Gastroesophageal sphincter (tissue), 3 donors: Measurements from ENCODE around the gene UPK2.

ENCODE experiments used
- EP300 ChIP-seq: sonication (generic); formaldehyde crosslinking; IDR thresholded peaks from one replicate; pipeline ENCODE4 v1.6.1; 2017; ENCODE audit warnings: antibody characterized with exemption, mild to moderate bottlenecking
- POLR2A ChIP-seq, 2 donors: fragments of 450-650 bp; IDR thresholded peaks; one replicate each; pipeline ENCODE4 v1.6.1; 2017; ENCODE audit warnings: antibody characterized with exemption in 2 of 2, mild to moderate bottlenecking in 2 of 2, moderate library complexity in 1 of 2
- POLR2AphosphoS5 ChIP-seq: sonication (generic); formaldehyde crosslinking; IDR thresholded peaks from one replicate; pipeline ENCODE4 v1.6.1; 2017; ENCODE audit warnings: antibody characterized with exemption
- TF ChIP-seq, protein P1 (sequence below), 4 experiments: fragments of 200-600 bp in 2 of 4; fragments of 450-650 bp in 2 of 4; sonication (generic) in 1 of 4; IDR thresholded peaks; one replicate each; pipeline ENCODE4 v1.5.1; 2017 to 2019; ENCODE audit warnings: antibody characterized with exemption in 4 of 4, mild to moderate bottlenecking in 2 of 4, moderate library complexity in 2 of 4

GRCh38 chr11:118922745-118923627 lies 33.1 kb upstream of the UPK2 start:
- TF ChIP-seq POLR2A (IDR thresholded peaks at IDR 0.05) (no peak), POLR2AphosphoS5 (no peak), EP300 (no peak)
- TF ChIP-seq, protein P1, sequence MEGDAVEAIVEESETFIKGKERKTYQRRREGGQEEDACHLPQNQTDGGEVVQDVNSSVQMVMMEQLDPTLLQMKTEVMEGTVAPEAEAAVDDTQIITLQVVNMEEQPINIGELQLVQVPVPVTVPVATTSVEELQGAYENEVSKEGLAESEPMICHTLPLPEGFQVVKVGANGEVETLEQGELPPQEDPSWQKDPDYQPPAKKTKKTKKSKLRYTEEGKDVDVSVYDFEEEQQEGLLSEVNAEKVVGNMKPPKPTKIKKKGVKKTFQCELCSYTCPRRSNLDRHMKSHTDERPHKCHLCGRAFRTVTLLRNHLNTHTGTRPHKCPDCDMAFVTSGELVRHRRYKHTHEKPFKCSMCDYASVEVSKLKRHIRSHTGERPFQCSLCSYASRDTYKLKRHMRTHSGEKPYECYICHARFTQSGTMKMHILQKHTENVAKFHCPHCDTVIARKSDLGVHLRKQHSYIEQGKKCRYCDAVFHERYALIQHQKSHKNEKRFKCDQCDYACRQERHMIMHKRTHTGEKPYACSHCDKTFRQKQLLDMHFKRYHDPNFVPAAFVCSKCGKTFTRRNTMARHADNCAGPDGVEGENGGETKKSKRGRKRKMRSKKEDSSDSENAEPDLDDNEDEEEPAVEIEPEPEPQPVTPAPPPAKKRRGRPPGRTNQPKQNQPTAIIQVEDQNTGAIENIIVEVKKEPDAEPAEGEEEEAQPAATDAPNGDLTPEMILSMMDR (IDR thresholded peaks at IDR 0.05), result no peak
